Osteocyte (in vitro differentiated cells): ENCODE data around the gene PLCB4. TPM values are rescaled to one million over a fixed set of nuclear protein-coding genes. Genes with fewer than 3 reads are reported as not detected.
A peak's percentile ranks its signal among the peaks of the same experiment; 100 is the strongest.

Experiments used
- DNase-seq: peaks from one replicate; pipeline ENCODE4 v3.0.0; 2021; ENCODE audit warnings: mixed read lengths; ENCODE audit not compliant: unreplicated experiment; ENCODE audit errors: extremely low spot score
- H3K27ac Mint-ChIP-seq: one replicate; pipeline ENCODE4 v1.8.0; 2021; ENCODE audit warnings: mild to moderate bottlenecking, mixed read lengths; ENCODE audit not compliant: unreplicated experiment
- H3K27me3 Mint-ChIP-seq: one replicate; pipeline ENCODE4 v1.8.0; 2021; ENCODE audit warnings: mixed read lengths; ENCODE audit not compliant: unreplicated experiment
- H3K36me3 Mint-ChIP-seq: one replicate; pipeline ENCODE4 v1.8.0; 2021; ENCODE audit warnings: mixed read lengths; ENCODE audit not compliant: unreplicated experiment
- H3K4me1 Mint-ChIP-seq: one replicate; pipeline ENCODE4 v1.8.0; 2021; ENCODE audit warnings: mixed read lengths; ENCODE audit not compliant: unreplicated experiment
- H3K4me3 Mint-ChIP-seq: one replicate; pipeline ENCODE4 v1.8.0; 2021; ENCODE audit warnings: mild to moderate bottlenecking, moderate library complexity, mixed read lengths; ENCODE audit not compliant: unreplicated experiment
- H3K9me3 Mint-ChIP-seq: one replicate; pipeline ENCODE4 v1.8.0; 2021; ENCODE audit warnings: mixed read lengths; ENCODE audit not compliant: unreplicated experiment
- total RNA-seq: library from RNA; stranded (reverse); gene quantifications from 2 replicates; pipeline ENCODE4 v1.2.1, GENCODE V29; 2021
- TF ChIP-seq, protein P1 (sequence below): fragments of 200-600 bp; sonication (generic); IDR thresholded peaks from 2 replicates; pipeline ENCODE4 v1.5.0; 2021; ENCODE audit warnings: antibody characterized with exemption, mild to moderate bottlenecking, moderate library complexity

The PLCB4 gene
- total RNA-seq, 1 donor from 2014 or later: 5.3 TPM

DNA sequence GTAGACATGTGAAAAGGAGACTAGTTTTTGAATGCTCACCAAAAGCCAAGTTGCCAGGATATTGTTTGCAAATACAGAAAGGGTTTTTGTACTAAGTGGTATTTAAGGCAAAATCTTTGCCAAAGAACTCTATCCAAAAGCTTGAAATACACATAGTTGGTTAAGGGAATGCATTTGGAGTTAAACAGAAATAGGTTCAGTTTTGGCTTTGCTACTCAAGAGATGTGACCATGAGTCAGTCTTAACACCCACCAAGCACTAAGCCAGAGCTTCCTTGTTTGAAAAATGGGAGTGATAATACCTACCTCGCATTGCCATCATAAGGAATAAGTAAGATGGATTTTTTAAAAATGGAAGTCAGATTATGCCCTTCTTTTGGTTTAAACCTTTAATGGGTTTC is 253.8 kb downstream of the PLCB4 start:
- Mint-ChIP-seq H3K27ac (no peak overlapping the region), H3K36me3 (no peaks in the 10 kb centered on the region)

GRCh38 chr20:9323622-9324021 is 254.7 kb downstream of the PLCB4 start:
- Mint-ChIP-seq H3K4me1 (peaks cover 3% of the 10 kb centered on the region), H3K4me3 (no peak overlapping the region), H3K9me3 (no peaks in the 10 kb centered on the region), H3K27me3 (no peaks in the 10 kb centered on the region), H3K36me3 (no peaks in the 10 kb centered on the region), H3K27ac (no peak overlapping the region)
- TF ChIP-seq, protein P1, sequence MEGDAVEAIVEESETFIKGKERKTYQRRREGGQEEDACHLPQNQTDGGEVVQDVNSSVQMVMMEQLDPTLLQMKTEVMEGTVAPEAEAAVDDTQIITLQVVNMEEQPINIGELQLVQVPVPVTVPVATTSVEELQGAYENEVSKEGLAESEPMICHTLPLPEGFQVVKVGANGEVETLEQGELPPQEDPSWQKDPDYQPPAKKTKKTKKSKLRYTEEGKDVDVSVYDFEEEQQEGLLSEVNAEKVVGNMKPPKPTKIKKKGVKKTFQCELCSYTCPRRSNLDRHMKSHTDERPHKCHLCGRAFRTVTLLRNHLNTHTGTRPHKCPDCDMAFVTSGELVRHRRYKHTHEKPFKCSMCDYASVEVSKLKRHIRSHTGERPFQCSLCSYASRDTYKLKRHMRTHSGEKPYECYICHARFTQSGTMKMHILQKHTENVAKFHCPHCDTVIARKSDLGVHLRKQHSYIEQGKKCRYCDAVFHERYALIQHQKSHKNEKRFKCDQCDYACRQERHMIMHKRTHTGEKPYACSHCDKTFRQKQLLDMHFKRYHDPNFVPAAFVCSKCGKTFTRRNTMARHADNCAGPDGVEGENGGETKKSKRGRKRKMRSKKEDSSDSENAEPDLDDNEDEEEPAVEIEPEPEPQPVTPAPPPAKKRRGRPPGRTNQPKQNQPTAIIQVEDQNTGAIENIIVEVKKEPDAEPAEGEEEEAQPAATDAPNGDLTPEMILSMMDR: peak; percentile 44
- no peak for DNase-seq

More for the DNA sequence above, 253.8 kb downstream of the PLCB4 start:
- Mint-ChIP-seq H3K4me3 (no peak overlapping the region), H3K9me3 (no peaks in the 10 kb centered on the region), H3K27me3 (no peaks in the 10 kb centered on the region), H3K4me1 (peaks cover 3% of the 10 kb centered on the region)
- TF ChIP-seq, protein P1: no peak
- no peak for DNase-seq

- no peaks in the 10 kb centered on the region for H3K9me3 Mint-ChIP-seq
- H3K4me1 Mint-ChIP-seq: no peaks in the 10 kb centered on the region
- no peak overlapping the region for H3K4me3 Mint-ChIP-seq
- H3K27ac Mint-ChIP-seq: no peak overlapping the region
- no peak for DNase-seq
- H3K36me3 Mint-ChIP-seq: no peaks in the 10 kb centered on the region
- no peaks in the 10 kb centered on the region for H3K27me3 Mint-ChIP-seq
- TF ChIP-seq, protein P1: no peak
Measured at GRCh38 chr20:9329355-9330101, 260.6 kb downstream of the PLCB4 start.

GRCh38 chr20:9330151-9330550 is 261.3 kb downstream of the PLCB4 start:
- Mint-ChIP-seq H3K9me3 (no peaks in the 10 kb centered on the region), H3K4me3 (no peak overlapping the region), H3K4me1 (no peaks in the 10 kb centered on the region), H3K27ac (no peak overlapping the region), H3K27me3 (no peaks in the 10 kb centered on the region), H3K36me3 (no peaks in the 10 kb centered on the region)
- DNase-seq: no peak
- TF ChIP-seq, protein P1: no peak

DNA sequence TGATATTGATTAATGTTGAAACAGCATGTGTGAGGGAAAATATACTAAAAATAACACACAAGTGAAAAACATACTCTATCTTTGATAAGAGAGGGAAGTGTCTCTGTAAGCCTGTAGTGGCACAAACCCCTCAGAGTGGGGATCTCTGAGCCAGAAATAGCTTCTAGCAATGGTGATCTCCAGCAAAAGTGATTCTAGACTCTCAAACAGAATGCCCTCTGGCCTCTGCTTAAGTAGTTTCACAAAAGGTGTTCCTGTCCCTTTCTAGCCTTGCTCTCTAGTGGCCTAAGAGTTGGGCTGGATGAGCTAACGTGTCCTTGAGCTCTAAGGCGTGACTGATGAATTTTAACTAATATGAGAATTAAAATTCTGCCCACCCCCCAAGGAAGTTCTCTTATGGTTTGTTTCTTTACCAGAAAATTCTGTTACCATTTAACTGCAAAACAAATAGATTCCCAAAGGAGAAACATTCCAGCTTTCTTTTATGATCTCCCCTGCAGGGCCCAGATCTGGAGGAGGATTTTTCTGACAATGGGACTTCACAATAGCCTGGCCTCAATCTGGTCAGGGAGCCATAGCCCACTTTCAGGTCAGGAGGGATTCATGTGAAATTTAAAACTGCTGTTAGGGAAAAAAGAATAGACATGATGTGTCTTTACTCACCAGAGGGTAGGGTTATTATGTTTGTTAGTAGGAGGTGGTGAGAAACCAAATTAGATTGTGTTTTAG is 263.0 kb downstream of the PLCB4 start:
- no peak overlapping the region for H3K4me3 Mint-ChIP-seq
- DNase-seq: no peak
- no peak overlapping the region for H3K27ac Mint-ChIP-seq
- no peaks in the 10 kb centered on the region for H3K4me1 Mint-ChIP-seq
- TF ChIP-seq, protein P1: no peak
- no peaks in the 10 kb centered on the region for H3K9me3 Mint-ChIP-seq
- H3K36me3 Mint-ChIP-seq: no peaks in the 10 kb centered on the region
- H3K27me3 Mint-ChIP-seq: no peaks in the 10 kb centered on the region
